DND-41 (cell line): Measurements from ENCODE around the gene ZDHHC14.

Experiments used
- ATAC-seq: fragments of 200-7000 bp; cut with Tn5 transposase; 3 replicates; pipeline ENCODE4 v1.9.1; 2021; ENCODE audit warnings: low read depth; ENCODE audit not compliant: insufficient read depth
- DNase-seq: peaks from one replicate; pipeline ENCODE4 v3.0.0-alpha.2; 2020
- H2AFZ ChIP-seq: 2 replicates; pipeline ENCODE4 v1.6.0; 2012; ENCODE audit warnings: low read depth, low read length
- H3K27ac ChIP-seq: 2 replicates; pipeline ENCODE4 v1.5.1; 2012; ENCODE audit warnings: low read length, inconsistent platforms
- H3K27me3 ChIP-seq: fragments of 200-600 bp; sonication (generic); 2 replicates; pipeline ENCODE4 v1.6.0; 2012; ENCODE audit warnings: low read length, mild to moderate bottlenecking, inconsistent platforms; ENCODE audit not compliant: insufficient read depth, poor library complexity
- H3K36me3 ChIP-seq: 2 replicates; pipeline ENCODE4 v1.5.1; 2012; ENCODE audit warnings: low read length, inconsistent platforms; ENCODE audit not compliant: insufficient read depth
- H3K4me1 ChIP-seq: 2 replicates; pipeline ENCODE4 v1.5.1; 2012; ENCODE audit warnings: mild to moderate bottlenecking, low read length; ENCODE audit not compliant: insufficient read depth
- H3K4me2 ChIP-seq: 2 replicates; pipeline ENCODE4 v1.6.0; 2012; ENCODE audit warnings: mild to moderate bottlenecking, moderate library complexity, low read length, inconsistent platforms; ENCODE audit not compliant: insufficient read depth
- H3K4me3 ChIP-seq, 2 experiments: fragments of 200-600 bp in 1 of 2; shearing (Covaris generic) in 1 of 2; 2 replicates each; pipeline ENCODE4 v1.5.1; 2012 to 2016; ENCODE audit warnings: inconsistent platforms in 2 of 2, low read length in 2 of 2, mild to moderate bottlenecking in 2 of 2, low read depth in 1 of 2, moderate library complexity in 1 of 2
- H3K79me2 ChIP-seq: 2 replicates; pipeline ENCODE4 v1.6.0; 2012; ENCODE audit warnings: low read length, inconsistent platforms; ENCODE audit not compliant: insufficient read depth
- H3K9ac ChIP-seq: 2 replicates; pipeline ENCODE4 v1.6.0; 2012; ENCODE audit warnings: low read depth, mild to moderate bottlenecking, inconsistent platforms, low read length, moderate library complexity
- H3K9me3 ChIP-seq: 2 replicates; pipeline ENCODE4 v1.5.1; 2012; ENCODE audit warnings: low read length, moderate library complexity, mild to moderate bottlenecking, inconsistent platforms; ENCODE audit not compliant: insufficient read depth, severe bottlenecking
- H4K20me1 ChIP-seq: 2 replicates; pipeline ENCODE4 v1.6.0; 2012; ENCODE audit warnings: low read length; ENCODE audit not compliant: insufficient read depth
- CTCF ChIP-seq: IDR thresholded peaks from 2 replicates; pipeline ENCODE4 v1.5.1; 2012; ENCODE audit warnings: borderline replicate concordance, low read length, moderate library complexity, mild to moderate bottlenecking; ENCODE audit not compliant: poor library complexity, severe bottlenecking; ENCODE audit errors: extremely low read depth
- EZH2 ChIP-seq: IDR thresholded peaks from 3 replicates; pipeline ENCODE4 v1.6.1; 2012; ENCODE audit warnings: borderline replicate concordance, low read depth, mild to moderate bottlenecking, moderate library complexity, low read length, inconsistent platforms; ENCODE audit not compliant: severe bottlenecking

Gene ZDHHC14

GRCh38 chr6:157632821-157633220, 251.8 kb downstream of the ZDHHC14 start:
- Histone ChIP-seq H4K20me1 (no peaks in the 10 kb centered on the region; the same call in 1 of the 2 replicates), H3K9me3 (no peaks in the 10 kb centered on the region), H3K27ac (no peak overlapping the region), H3K79me2 (no peaks in the 10 kb centered on the region), H3K4me3 (no peak overlapping the region), H2AFZ (no peak overlapping the region), H3K27me3 (peaks cover 4% of the 10 kb centered on the region), H3K4me1 (no peaks in the 10 kb centered on the region), H3K9ac (no peak overlapping the region), H3K4me2 (no peak overlapping the region), H3K36me3 (no peaks in the 10 kb centered on the region)
- no peak for ATAC-seq
- TF ChIP-seq EZH2 (no peak), CTCF (no peak)
- no peak for DNase-seq

- Histone ChIP-seq H3K4me2 (no peak overlapping the region), H3K9ac (no peak overlapping the region), H2AFZ (no peak overlapping the region), H3K27ac (no peak overlapping the region), H4K20me1 (no peaks in the 10 kb centered on the region; the same call in 1 of the 2 replicates), H3K4me1 (no peaks in the 10 kb centered on the region), H3K9me3 (no peaks in the 10 kb centered on the region), H3K79me2 (no peaks in the 10 kb centered on the region), H3K36me3 (no peaks in the 10 kb centered on the region), H3K27me3 (peaks cover 4% of the 10 kb centered on the region), H3K4me3 (no peak overlapping the region)
- no peak for ATAC-seq
- DNase-seq, result no peak
- TF ChIP-seq EZH2 (no peak), CTCF (no peak)
Observed at GRCh38 chr6:157634546-157634945, 253.6 kb downstream of the ZDHHC14 start.

- H3K4me1 ChIP-seq, result no peaks in the 10 kb centered on the region
- H2AFZ ChIP-seq, result no peak overlapping the region
- H3K9me3 ChIP-seq, result no peaks in the 10 kb centered on the region
- no peak for DNase-seq
- no peak overlapping the region for H3K4me3 ChIP-seq
- no peak for ATAC-seq
- no peaks in the 10 kb centered on the region for H3K36me3 ChIP-seq
- no peaks in the 10 kb centered on the region; the same call in 1 of the 2 replicates for H4K20me1 ChIP-seq
- no peak overlapping the region for H3K27ac ChIP-seq
- no peak overlapping the region for H3K9ac ChIP-seq
- TF ChIP-seq CTCF (no peak), EZH2 (no peak)
- H3K27me3 ChIP-seq, result peaks cover 10% of the 10 kb centered on the region
- H3K79me2 ChIP-seq, result no peaks in the 10 kb centered on the region
- H3K4me2 ChIP-seq, result no peak overlapping the region
Observed at GRCh38 chr6:157635388-157636244, 254.6 kb downstream of the ZDHHC14 start.

- Histone ChIP-seq H3K4me1 (no peaks in the 10 kb centered on the region), H3K79me2 (no peaks in the 10 kb centered on the region), H3K9me3 (no peaks in the 10 kb centered on the region), H3K4me3 (no peak overlapping the region), H3K27ac (no peak overlapping the region), H3K27me3 (peaks cover 12% of the 10 kb centered on the region), H3K36me3 (no peaks in the 10 kb centered on the region), H3K9ac (no peak overlapping the region), H2AFZ (no peak overlapping the region), H4K20me1 (no peaks in the 10 kb centered on the region), H3K4me2 (no peak overlapping the region)
- DNase-seq, result no peak
- TF ChIP-seq CTCF (no peak), EZH2 (no peak)
- ATAC-seq, result no peak
Observed at GRCh38 chr6:157637516-157637915, 256.5 kb downstream of the ZDHHC14 start.
